ENCODE results near the gene ZMAT3.

DNA sequence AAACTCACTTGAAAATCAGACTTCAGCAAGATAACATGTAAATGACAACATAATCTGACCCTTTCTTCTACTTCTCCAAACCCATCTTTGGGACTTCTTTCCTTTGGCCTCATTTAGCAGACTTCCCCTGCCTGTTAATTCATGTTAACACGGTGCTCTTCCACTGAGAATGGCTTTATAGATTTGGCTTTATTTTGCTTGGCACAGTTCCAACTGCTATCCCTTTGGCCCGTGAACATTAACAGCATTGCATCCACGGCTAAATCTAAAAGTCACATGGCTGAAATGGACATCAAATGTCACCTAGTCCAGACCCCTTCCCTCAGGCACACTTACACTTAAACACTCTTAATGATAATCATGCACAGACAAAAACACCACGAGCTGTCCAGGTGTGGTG, 3.8 kb downstream of the ZMAT3 start:
- TF ChIP-seq GATA2 (IDR thresholded peaks at IDR 0.05; ENCODE audit: low read depth, low read length) (no peak), GATA3 (IDR thresholded peaks at IDR 0.05; ENCODE audit: low read depth, low read length) (no peak)

Data from SH-SY5Y (cell line).